HL-60 (cell line): ENCODE measurements around the gene EFNA4.

Experiments
- CTCF ChIP-seq: IDR thresholded peaks from one replicate; pipeline ENCODE4 v1.5.1; 2011; ENCODE audit warnings: low read length, control low read depth, inconsistent platforms; ENCODE audit not compliant: insufficient read depth
- POLR2AphosphoS5 ChIP-seq: IDR thresholded peaks from 2 replicates; pipeline ENCODE4 v1.6.1; 2012; ENCODE audit warnings: low read depth
- REST ChIP-seq: IDR thresholded peaks from 2 replicates; pipeline ENCODE4 v1.6.1; 2012; ENCODE audit warnings: low read depth; ENCODE audit not compliant: insufficient replicate concordance

GRCh38 chr1:155039308-155039669 is 24.3 kb upstream of the EFNA4 start:
- TF ChIP-seq CTCF, result no peak
- TF ChIP-seq REST, result no peak
- TF ChIP-seq POLR2AphosphoS5, result no peak
